Lower leg skin (tissue), 3 donors: ENCODE measurements around the gene PNMT.

Experiments used
- CTCF ChIP-seq, 3 donors: fragments of 450-650 bp; IDR thresholded peaks; one replicate each; pipeline ENCODE4 v1.5.1; 2016; ENCODE audit warnings: antibody characterized with exemption in 3 of 3, mild to moderate bottlenecking in 3 of 3, moderate library complexity in 2 of 3
- POLR2A ChIP-seq, 2 donors: fragments of 450-650 bp; IDR thresholded peaks; one replicate each; pipeline ENCODE4 v1.6.1; 2016 to 2017; ENCODE audit warnings: antibody characterized with exemption in 2 of 2, mild to moderate bottlenecking in 1 of 2, moderate library complexity in 1 of 2

- no peak for TF ChIP-seq CTCF (IDR thresholded peaks at IDR 0.05)
- TF ChIP-seq POLR2A (IDR thresholded peaks at IDR 0.05), result no peak
Observed at GRCh38 chr17:39625198-39625785, 43.0 kb upstream of the PNMT start.
